ENCODE results near the gene LZTS3.
"Not testable (repeated sequence)": the region's sequence is repeated elsewhere in the genome, so short reads cannot be mapped to it uniquely, and the experiment has no call there.

Gene LZTS3

DNA sequence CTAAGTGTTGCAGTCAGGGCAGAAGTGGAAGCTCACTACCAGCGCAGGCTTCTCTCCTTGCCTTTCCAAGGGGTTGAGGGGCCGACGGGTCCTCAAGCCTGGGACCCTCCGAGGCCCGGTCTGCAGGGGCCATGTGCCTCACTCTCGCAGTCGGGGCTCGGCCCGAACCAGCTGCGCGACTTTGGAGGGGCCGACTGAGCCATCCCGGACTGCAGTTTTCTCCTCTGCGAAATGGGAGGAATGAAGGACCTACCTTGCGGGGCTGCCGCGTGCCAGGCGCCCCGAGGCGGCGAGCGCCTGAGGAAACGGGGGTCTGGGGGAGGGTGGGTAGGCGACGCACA, 5.6 kb downstream of the LZTS3 start:
- peak; percentile 49 for DNase-seq (ENCODE audit: low spot score)

DNA sequence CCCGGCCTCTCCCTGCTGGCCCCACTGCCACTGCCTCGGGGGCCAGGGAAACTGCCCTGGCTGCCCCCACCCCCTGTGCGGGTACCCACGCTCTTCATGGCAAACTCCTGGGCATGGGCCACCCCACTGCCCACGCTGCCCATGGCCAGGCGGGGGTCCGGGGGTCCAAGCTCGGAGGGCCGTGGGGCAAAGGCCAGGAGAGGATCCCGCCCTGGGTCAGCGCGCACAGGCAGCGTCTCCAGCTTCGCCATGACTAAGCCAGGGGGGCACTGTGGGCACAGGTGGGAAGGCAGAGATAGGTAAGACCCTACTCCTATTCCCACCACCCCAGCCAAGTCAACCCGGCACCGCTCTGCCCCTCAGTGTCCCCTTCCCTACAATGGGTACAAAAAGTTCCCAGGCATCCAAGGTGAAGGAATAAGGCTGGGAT, 6.4 kb downstream of the LZTS3 start:
- DNase-seq (ENCODE audit: low spot score), result no peak

- no peak for DNase-seq (ENCODE audit: low spot score)
These were observed 6.9 kb downstream of the LZTS3 start for GRCh38 chr20:3166338-3166912.

- DNase-seq (ENCODE audit: low spot score), result no peak
These were observed 7.6 kb downstream of the LZTS3 start for GRCh38 chr20:3165473-3166337.

DNA sequence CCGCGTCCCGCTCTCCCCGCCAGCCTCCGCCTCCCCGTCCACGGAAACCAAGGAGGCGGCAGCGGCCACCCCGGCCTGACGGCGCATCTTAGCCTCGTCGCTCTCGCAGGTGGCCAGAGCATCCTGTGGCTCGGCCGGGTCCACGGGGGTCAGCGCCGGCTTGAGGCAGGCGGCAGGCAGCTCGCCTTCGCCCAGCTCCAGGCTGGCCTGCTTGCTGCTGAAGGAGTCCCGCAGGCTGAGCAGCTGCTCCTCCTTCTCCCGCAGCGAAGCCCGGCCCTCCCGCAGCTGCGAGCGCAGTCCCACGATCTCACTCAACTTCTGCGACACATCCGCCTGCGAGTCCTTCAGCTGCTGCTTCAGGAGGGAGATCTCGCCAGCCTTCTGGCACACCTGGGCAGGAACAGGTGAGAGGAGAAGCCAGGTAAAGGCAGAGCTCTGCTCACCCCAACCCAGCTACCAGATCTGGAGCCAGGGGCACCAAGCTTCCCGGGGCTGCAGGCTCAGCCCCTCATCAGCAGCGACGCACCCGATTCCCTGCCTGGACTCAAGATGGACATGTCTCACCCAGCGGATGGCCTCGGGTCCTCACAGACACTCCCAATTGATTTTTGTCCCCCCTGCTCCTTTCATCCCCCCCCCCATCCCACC, 8.5 kb downstream of the LZTS3 start:
- no peak for DNase-seq (ENCODE audit: low spot score)

GRCh38 chr20:3164043-3164762, 9.1 kb downstream of the LZTS3 start:
- DNase-seq (ENCODE audit: low spot score), result no peak

GRCh38 chr20:3163099-3164042, 10.0 kb downstream of the LZTS3 start:
- DNase-seq (ENCODE audit: low spot score), result no peak

- DNase-seq (ENCODE audit: low spot score), result no peak
These were observed 11.2 kb downstream of the LZTS3 start for GRCh38 chr20:3162080-3162611.

- DNase-seq (ENCODE audit: low spot score), result no peak
These were observed 11.9 kb downstream of the LZTS3 start for GRCh38 chr20:3161316-3162079.

DNA sequence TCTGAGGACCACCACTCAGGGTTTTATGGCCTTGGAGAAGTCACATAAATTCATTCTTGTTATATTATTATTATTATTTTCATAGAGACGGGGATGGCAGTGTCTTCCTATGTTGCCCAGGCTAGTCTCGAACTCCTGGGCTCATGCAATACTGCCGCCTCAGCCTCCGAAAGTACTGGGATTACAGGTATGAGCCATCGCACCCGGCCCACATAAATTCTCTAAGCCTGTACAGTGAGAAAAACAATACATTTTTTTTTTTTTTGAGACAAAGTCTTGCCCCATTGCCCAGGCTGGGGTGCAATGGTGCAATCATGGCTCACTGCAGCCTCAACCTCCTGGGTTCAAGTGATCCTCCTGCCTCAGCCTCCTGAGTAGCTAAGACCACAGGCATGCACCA, 12.9 kb downstream of the LZTS3 start:
- DNase-seq (ENCODE audit: low spot score), result no peak

GRCh38 chr20:3158968-3159431, 14.3 kb downstream of the LZTS3 start:
- DNase-seq (ENCODE audit: low spot score), result no peak

- DNase-seq (ENCODE audit: low spot score), result no peak
These were observed 15.5 kb downstream of the LZTS3 start for GRCh38 chr20:3157817-3158216.

DNA sequence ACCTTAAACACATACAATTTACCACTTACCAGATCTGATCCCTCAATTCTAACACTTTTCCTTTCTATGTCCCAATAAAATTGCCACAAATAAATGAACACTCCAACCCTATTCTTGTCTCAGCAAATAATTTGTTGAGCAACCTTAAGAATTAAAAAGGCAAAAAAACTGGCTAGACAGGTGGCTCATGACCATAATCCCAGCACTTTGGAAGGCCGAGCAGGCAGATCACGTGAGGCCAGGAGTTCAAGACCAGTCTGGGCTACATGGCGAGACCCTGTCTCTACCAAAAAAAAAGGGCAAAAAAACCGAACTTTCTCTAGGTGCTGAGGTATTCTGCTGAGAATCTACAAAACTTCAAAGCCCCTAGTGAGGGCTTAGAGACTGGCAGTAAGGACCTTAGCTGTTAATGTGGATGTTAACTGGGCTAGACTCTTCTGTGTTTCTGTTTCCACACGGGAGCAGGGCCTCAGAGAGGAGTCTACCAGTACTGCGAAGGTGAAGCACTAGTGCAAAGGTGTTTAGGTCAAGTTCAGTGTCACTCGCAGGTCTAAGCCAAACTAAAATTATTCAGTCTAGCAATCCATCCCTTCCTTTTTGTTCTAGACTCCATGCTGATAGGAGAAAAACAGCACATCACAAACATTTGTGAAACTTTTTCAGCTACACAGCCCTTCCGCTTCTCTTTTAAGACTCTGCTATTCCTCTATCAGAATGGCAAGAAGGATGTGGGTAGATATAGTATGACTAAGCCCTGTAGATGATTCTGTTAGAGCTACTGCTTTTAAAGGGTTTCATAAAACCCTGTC, 16.3 kb downstream of the LZTS3 start:
- DNase-seq (ENCODE audit: low spot score), result no peak

GRCh38 chr20:3152057-3152644, 21.2 kb downstream of the LZTS3 start:
- not testable (repeated sequence) for DNase-seq (ENCODE audit: low spot score)

DNA sequence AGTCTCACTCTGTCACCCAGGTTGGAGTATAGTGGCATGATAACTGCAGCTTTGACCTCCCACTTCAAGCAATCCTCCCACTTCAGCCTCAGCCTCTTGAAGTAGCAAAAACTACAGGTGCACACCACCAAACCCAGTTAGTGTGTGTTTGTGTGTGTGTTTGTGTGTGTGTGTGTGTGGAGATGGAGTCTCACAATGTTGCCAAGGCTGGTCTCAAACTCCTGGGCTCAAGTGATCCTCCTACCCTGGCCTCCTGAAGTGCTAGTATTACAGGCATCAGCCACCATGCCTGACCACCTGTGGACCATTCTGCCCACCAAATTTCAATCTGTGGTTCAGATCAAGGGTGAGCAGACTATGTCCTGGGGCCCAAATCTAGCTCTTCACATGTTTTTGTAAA, 22.4 kb downstream of the LZTS3 start:
- no peak for DNase-seq (ENCODE audit: low spot score)

- no peak for DNase-seq (ENCODE audit: low spot score)
These were observed 26.5 kb downstream of the LZTS3 start for GRCh38 chr20:3146732-3147341.

DNA sequence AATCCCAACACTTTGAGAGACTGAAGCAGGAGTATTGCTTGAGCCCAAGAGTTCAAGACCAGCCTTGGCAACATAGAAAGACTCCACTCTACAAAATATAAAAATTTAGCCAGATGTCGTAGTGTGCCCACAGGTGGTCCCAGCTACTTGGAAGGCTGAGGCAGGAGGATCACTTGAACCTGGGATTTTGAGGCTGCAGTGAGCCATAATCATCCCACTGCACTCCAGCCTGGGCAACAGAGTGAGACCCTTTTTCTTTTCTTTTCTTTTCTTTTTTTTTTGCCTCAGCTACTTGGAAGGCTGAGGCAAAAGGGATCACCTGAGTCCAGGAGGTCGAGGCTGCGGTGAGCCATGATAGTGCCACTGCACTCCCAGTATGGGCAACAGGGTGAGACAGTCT, 31.6 kb downstream of the LZTS3 start:
- DNase-seq (ENCODE audit: low spot score), result no peak

GRCh38 chr20:3137492-3137891, 35.9 kb downstream of the LZTS3 start:
- no peak for DNase-seq (ENCODE audit: low spot score)

All from iPS-NIHi11 (cell line).